Keratinocyte (primary cell): ENCODE data around the gene PLXDC1. TPM values are rescaled to one million over a fixed set of nuclear protein-coding genes. Genes with fewer than 3 reads are reported as not detected.

Source experiments
- DNase-seq: peaks from one replicate; pipeline ENCODE4 v3.0.0-alpha.2; 2011; ENCODE audit warnings: low read depth, missing footprints, low spot score
- FAIRE-seq: peaks from 2 replicates; lab custom pipeline; 2011; peaks lifted over from hg19 to GRCh38; lab: Jason Lieb, UNC
- H2AFZ ChIP-seq: 2 replicates; pipeline ENCODE4 v1.6.0; 2012; ENCODE audit warnings: low read length, control low read depth, inconsistent platforms; ENCODE audit not compliant: control insufficient read depth
- H3K27ac ChIP-seq: 2 replicates; pipeline ENCODE4 v1.5.1; 2011; ENCODE audit warnings: low read length; ENCODE audit not compliant: control insufficient read depth, insufficient read depth
- H3K27me3 ChIP-seq: 3 replicates; pipeline ENCODE4 v1.6.0; 2011; ENCODE audit warnings: low read length; ENCODE audit not compliant: control insufficient read depth, insufficient read depth; ENCODE audit errors: extremely low read depth
- H3K36me3 ChIP-seq, 2 experiments: 2 replicates in 1 of 2; 3 replicates in 1 of 2; pipeline ENCODE4 v1.5.1; 2011; ENCODE audit warnings: low read length in 2 of 2, mild to moderate bottlenecking in 1 of 2; ENCODE audit not compliant: control insufficient read depth in 2 of 2, insufficient read depth in 2 of 2; ENCODE audit errors: extremely low read depth in 1 of 2
- H3K4me1 ChIP-seq: 3 replicates; pipeline ENCODE4 v1.5.1; 2011; ENCODE audit warnings: low read length; ENCODE audit not compliant: control insufficient read depth, insufficient read depth; ENCODE audit errors: extremely low read depth
- H3K4me2 ChIP-seq: 3 replicates; pipeline ENCODE4 v1.6.0; 2011; ENCODE audit warnings: low read depth, low read length; ENCODE audit not compliant: control insufficient read depth, insufficient read depth; ENCODE audit errors: extremely low read depth
- H3K4me3 ChIP-seq, 3 experiments: fragments of 200-600 bp in 1 of 3; sonication (generic) in 1 of 3; 2 replicates in 2 of 3; 3 replicates in 1 of 3; pipeline ENCODE4 v1.5.1; 2011 to 2016; ENCODE audit warnings: low read length in 3 of 3, mild to moderate bottlenecking in 3 of 3, control low read depth in 2 of 3, inconsistent platforms in 1 of 3, low read depth in 1 of 3, mixed read lengths in 1 of 3, mixed run types in 1 of 3, moderate library complexity in 1 of 3; ENCODE audit not compliant: control insufficient read depth in 2 of 3, insufficient read depth in 2 of 3; ENCODE audit errors: extremely low read depth in 1 of 3
- H3K79me2 ChIP-seq: 2 replicates; pipeline ENCODE4 v1.6.0; 2012; ENCODE audit warnings: low read length; ENCODE audit not compliant: control insufficient read depth, insufficient read depth
- H3K9ac ChIP-seq: 3 replicates; pipeline ENCODE4 v1.6.0; 2011; ENCODE audit warnings: low read length; ENCODE audit not compliant: control insufficient read depth, insufficient read depth; ENCODE audit errors: extremely low read depth
- H3K9me1 ChIP-seq: 3 replicates; pipeline ENCODE4 v1.6.0; 2011; ENCODE audit warnings: low read length; ENCODE audit not compliant: control insufficient read depth, insufficient read depth; ENCODE audit errors: extremely low read depth
- H3K9me3 ChIP-seq: 2 replicates; pipeline ENCODE4 v1.5.1; 2012; ENCODE audit warnings: low read depth, low read length; ENCODE audit not compliant: control insufficient read depth
- H4K20me1 ChIP-seq: 3 replicates; pipeline ENCODE4 v1.6.0; 2011; ENCODE audit warnings: low read length; ENCODE audit not compliant: control insufficient read depth, insufficient read depth; ENCODE audit errors: extremely low read depth
- EZH2 ChIP-seq: IDR thresholded peaks from one replicate; pipeline ENCODE4 v1.6.1; 2012; ENCODE audit warnings: inconsistent platforms, mild to moderate bottlenecking, low read length, moderate library complexity
- dilution Hi-C: fragments of 300-500 bp; cut with MboI; formaldehyde crosslinking; loops from one replicate; pipeline ENCODE4 v1.7.0; 2020; ENCODE audit warnings: low sequenced_read_pairs; ENCODE audit not compliant: extremely low pct_ligation_motif_present
- polyA plus RNA-seq, 5 experiments: library from polyadenylated mRNA; depleted of rRNA in 3 of 5; stranded (reverse) in 3 of 5; stranded (forward) in 1 of 5; unstranded in 1 of 5; fragments of >200 nt; gene quantifications; 1 replicate in 1 of 5; 2 replicates in 3 of 5; 3 replicates in 1 of 5; pipeline versions ENCODE4 v1.2.1 to v1.2.3, GENCODE V29; 2011 to 2012; ENCODE audit warnings: missing spikeins in 2 of 5, low read depth in 1 of 5, low replicate concordance in 1 of 5
- TF ChIP-seq, protein P1 (sequence below), 3 experiments: IDR thresholded peaks in 1 of 3; conservative IDR thresholded peaks in 1 of 3; optimal IDR thresholded peaks in 1 of 3; 2 replicates in 2 of 3; 3 replicates in 1 of 3; pipeline versions ENCODE3 to v1.5.1; 2011; ENCODE audit warnings: low read length in 3 of 3, mild to moderate bottlenecking in 3 of 3, moderate library complexity in 2 of 3, control low read depth in 1 of 3, inconsistent platforms in 1 of 3; ENCODE audit not compliant: insufficient read depth in 2 of 3; ENCODE audit errors: extremely low read depth in 1 of 3

The PLXDC1 gene
- polyA plus RNA-seq, 1 donor (not counting 4 experiments of a cell fraction or from before 2014, with no cell fraction given) = 0.35 TPM

DNA sequence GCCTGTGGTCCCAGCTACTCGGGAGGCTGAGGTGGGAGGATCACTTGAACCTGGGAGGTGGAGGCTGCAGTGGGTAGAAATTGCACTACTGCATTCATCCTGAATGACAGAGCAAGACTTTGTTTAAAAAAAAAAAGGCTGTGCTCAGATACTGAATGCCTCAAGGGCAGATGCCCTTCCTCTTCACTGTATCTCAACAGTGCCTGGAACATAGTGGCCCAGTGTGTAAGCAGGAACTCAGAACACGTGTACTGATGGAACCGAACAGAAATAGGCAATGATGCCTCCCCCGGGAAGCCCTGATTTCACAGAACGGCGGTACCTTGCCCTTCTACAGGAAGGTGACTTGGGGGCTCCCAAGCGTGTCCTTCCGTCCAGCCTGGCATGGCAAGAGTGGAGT, 46.8 kb downstream of the PLXDC1 start:
- FAIRE-seq = no peak
- no peaks in the 10 kb centered on the region for H3K9me3 ChIP-seq
- no peak overlapping the region for H3K9ac ChIP-seq
- H3K4me2 ChIP-seq = no peak overlapping the region
- TF ChIP-seq, protein P1, sequence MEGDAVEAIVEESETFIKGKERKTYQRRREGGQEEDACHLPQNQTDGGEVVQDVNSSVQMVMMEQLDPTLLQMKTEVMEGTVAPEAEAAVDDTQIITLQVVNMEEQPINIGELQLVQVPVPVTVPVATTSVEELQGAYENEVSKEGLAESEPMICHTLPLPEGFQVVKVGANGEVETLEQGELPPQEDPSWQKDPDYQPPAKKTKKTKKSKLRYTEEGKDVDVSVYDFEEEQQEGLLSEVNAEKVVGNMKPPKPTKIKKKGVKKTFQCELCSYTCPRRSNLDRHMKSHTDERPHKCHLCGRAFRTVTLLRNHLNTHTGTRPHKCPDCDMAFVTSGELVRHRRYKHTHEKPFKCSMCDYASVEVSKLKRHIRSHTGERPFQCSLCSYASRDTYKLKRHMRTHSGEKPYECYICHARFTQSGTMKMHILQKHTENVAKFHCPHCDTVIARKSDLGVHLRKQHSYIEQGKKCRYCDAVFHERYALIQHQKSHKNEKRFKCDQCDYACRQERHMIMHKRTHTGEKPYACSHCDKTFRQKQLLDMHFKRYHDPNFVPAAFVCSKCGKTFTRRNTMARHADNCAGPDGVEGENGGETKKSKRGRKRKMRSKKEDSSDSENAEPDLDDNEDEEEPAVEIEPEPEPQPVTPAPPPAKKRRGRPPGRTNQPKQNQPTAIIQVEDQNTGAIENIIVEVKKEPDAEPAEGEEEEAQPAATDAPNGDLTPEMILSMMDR (optimal IDR thresholded peaks at IDR 0.05 in 1 of 3, IDR thresholded peaks at IDR 0.05 in 1 of 3, conservative IDR thresholded peaks at IDR 0.05 in 1 of 3; ENCODE audit: extremely low read depth in 1 of 3, insufficient read depth in 2 of 3, low read length in 3 of 3) = no peak
- TF ChIP-seq EZH2 = no peak
- H3K79me2 ChIP-seq = no peaks in the 10 kb centered on the region
- H3K36me3 ChIP-seq = no peaks in the 10 kb centered on the region
- H3K27ac ChIP-seq = no peak overlapping the region
- H4K20me1 ChIP-seq = no peaks in the 10 kb centered on the region
- dilution Hi-C loops = no loop called here
- H3K9me1 ChIP-seq = no peaks in the 10 kb centered on the region
- peaks cover 19% of the 10 kb centered on the region for H3K27me3 ChIP-seq
- H3K4me1 ChIP-seq = no peaks in the 10 kb centered on the region
- DNase-seq = no peak
- no peak overlapping the region for H2AFZ ChIP-seq
- H3K4me3 ChIP-seq = no peak overlapping the region

DNA sequence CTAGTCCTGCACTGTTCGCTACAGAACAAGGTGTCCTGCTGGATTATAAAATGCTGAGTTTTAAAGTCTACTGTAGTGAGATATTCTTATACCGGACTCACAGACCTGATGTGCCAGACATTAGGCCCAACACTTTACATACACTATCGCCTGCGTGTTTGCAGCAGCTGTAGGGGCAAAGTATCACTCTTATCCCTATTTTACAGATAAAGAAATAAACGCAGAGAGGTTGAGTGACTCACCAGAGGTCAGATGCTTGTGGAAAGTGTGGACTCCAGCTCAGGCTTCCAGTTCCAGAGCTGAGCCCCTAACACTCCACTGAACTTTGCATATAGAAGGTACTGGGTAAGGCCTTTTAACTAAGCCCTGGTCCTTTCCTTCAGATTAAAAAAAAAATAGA, 47.4 kb downstream of the PLXDC1 start:
- Histone ChIP-seq H3K9me3 (no peaks in the 10 kb centered on the region), H4K20me1 (no peaks in the 10 kb centered on the region), H3K4me3 (no peak overlapping the region), H3K27me3 (peaks cover 25% of the 10 kb centered on the region), H2AFZ (no peak overlapping the region), H3K4me2 (no peak overlapping the region), H3K9ac (no peak overlapping the region), H3K9me1 (no peaks in the 10 kb centered on the region), H3K27ac (no peak overlapping the region), H3K36me3 (no peaks in the 10 kb centered on the region), H3K4me1 (no peaks in the 10 kb centered on the region), H3K79me2 (no peaks in the 10 kb centered on the region)
- no peak for DNase-seq
- TF ChIP-seq, protein P1 (optimal IDR thresholded peaks at IDR 0.05 in 1 of 3, IDR thresholded peaks at IDR 0.05 in 1 of 3, conservative IDR thresholded peaks at IDR 0.05 in 1 of 3; ENCODE audit: extremely low read depth in 1 of 3, insufficient read depth in 2 of 3, low read length in 3 of 3) = no peak
- TF ChIP-seq EZH2 = no peak
- FAIRE-seq = no peak
- dilution Hi-C loops = no loop called here
